Right lobe of liver (tissue), 4 donors: ENCODE data around the gene PRIM2.
A peak's percentile ranks its signal among the peaks of the same experiment; 100 is the strongest.
"Not testable (repeated sequence)": the region's sequence is repeated elsewhere in the genome, so short reads cannot be mapped to it uniquely, and the experiment has no call there.

Experiments used
- POLR2A ChIP-seq: fragments of 450-650 bp; IDR thresholded peaks from one replicate; pipeline ENCODE4 v1.6.1; 2017; ENCODE audit warnings: antibody characterized with exemption, mild to moderate bottlenecking
- TF ChIP-seq, protein P1 (sequence below), 4 donors: fragments of 200-600 bp in 3 of 4; fragments of 450-650 bp in 1 of 4; IDR thresholded peaks; one replicate each; pipeline versions ENCODE4 v1.5.1 to v1.8.0; 2016 to 2022; ENCODE audit warnings: antibody characterized with exemption in 4 of 4, mild to moderate bottlenecking in 2 of 4
- donor health status: DM: no; HTN: no; CAD: no.
- donor health status: DM: no; HTN: no; CAD: no.
- donor health status: DM: no; HTN: yes; CAD: no.

DNA sequence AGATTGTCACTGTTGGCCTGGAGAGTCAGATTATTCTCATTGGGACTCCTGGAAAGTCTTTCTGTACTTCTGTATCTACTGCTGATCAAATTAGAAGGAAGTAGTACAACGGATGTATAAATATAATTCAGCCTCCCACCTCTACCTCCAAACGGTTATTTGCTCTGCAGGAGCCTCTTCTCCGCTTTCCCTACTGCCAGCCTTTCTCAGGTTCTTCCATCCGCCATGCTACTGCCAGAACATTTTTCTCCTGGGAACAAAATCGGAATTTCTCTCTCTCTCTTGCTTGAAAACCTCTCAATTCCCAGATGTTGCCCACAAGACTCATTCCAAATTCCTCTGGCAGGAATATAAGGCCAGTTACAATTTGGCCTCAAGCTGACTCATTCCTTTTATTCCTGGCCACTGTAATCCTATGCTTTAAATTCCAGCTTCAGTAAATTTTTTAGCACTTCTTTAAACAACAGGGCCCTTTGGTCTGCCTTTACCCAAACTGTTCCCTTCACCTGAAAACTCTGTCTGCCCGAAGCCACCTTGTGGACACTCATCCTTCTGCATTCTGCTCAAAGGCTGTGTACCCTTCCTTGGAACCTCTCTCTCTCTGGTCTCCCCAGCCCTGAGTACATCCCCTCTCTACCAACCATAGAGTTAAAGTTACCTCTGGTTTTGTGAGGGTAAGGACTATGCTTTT lies 354.7 kb downstream of the PRIM2 start:
- TF ChIP-seq, protein P1, sequence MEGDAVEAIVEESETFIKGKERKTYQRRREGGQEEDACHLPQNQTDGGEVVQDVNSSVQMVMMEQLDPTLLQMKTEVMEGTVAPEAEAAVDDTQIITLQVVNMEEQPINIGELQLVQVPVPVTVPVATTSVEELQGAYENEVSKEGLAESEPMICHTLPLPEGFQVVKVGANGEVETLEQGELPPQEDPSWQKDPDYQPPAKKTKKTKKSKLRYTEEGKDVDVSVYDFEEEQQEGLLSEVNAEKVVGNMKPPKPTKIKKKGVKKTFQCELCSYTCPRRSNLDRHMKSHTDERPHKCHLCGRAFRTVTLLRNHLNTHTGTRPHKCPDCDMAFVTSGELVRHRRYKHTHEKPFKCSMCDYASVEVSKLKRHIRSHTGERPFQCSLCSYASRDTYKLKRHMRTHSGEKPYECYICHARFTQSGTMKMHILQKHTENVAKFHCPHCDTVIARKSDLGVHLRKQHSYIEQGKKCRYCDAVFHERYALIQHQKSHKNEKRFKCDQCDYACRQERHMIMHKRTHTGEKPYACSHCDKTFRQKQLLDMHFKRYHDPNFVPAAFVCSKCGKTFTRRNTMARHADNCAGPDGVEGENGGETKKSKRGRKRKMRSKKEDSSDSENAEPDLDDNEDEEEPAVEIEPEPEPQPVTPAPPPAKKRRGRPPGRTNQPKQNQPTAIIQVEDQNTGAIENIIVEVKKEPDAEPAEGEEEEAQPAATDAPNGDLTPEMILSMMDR (IDR thresholded peaks at IDR 0.05): peak in 1 of 4 donors; percentile 18
- TF ChIP-seq POLR2A: not testable (repeated sequence)
